Breast epithelium (tissue), 4 donors: ENCODE data around the gene PRR35. TPM values are rescaled to one million over a fixed set of nuclear protein-coding genes. Genes with fewer than 3 reads are reported as not detected.

Experiments
- DNase-seq, 2 donors: peaks; one replicate each; pipeline ENCODE4 v3.0.0-alpha.2; 2019; ENCODE audit warnings: low spot score in 2 of 2
- H3K27ac ChIP-seq, 2 donors: fragments of 200-600 bp; sonication (generic) in 1 of 2; one replicate each; pipeline ENCODE4 v1.5.1; 2016 to 2019; ENCODE audit warnings: mild to moderate bottlenecking in 1 of 2
- H3K27me3 ChIP-seq, 2 donors: fragments of 200-600 bp; sonication (generic) in 1 of 2; one replicate each; pipeline versions ENCODE4 v1.5.1 to v1.6.0; 2017 to 2019; ENCODE audit warnings: control low read depth in 1 of 2, mild to moderate bottlenecking in 1 of 2
- H3K36me3 ChIP-seq: fragments of 200-600 bp; one replicate; pipeline ENCODE4 v1.5.1; 2019
- H3K4me1 ChIP-seq, 2 donors: fragments of 200-600 bp; sonication (generic); one replicate each; pipeline ENCODE4 v1.5.1; 2016 to 2019; ENCODE audit warnings: control low read depth in 1 of 2
- H3K4me3 ChIP-seq, 3 donors: fragments of 200-600 bp; sonication (generic); 1 replicate in 2 of 3; 2 replicates in 1 of 3; pipeline ENCODE4 v1.5.1; 2016 to 2019; ENCODE audit warnings: mild to moderate bottlenecking in 3 of 3, moderate library complexity in 2 of 3
- H3K9me3 ChIP-seq, 2 donors: fragments of 200-600 bp; sonication (generic) in 1 of 2; one replicate each; pipeline ENCODE4 v1.5.1; 2016 to 2019; ENCODE audit warnings: control low read depth in 1 of 2
- CTCF ChIP-seq, 3 donors: fragments of 450-650 bp; IDR thresholded peaks; one replicate each; pipeline ENCODE4 v1.5.1; 2016 to 2017; ENCODE audit warnings: antibody characterized with exemption in 3 of 3, mild to moderate bottlenecking in 3 of 3, moderate library complexity in 3 of 3
- POLR2A ChIP-seq: fragments of 450-650 bp; IDR thresholded peaks from one replicate; pipeline ENCODE4 v1.6.1; 2016; ENCODE audit warnings: antibody characterized with exemption, mild to moderate bottlenecking, moderate library complexity
- POLR2AphosphoS5 ChIP-seq, 3 donors: sonication (generic); formaldehyde crosslinking; IDR thresholded peaks; one replicate each; pipeline ENCODE4 v1.6.1; 2017; ENCODE audit warnings: antibody characterized with exemption in 3 of 3
- intact Hi-C: fragments of 100-400 bp; cut with DNase I; formaldehyde crosslinking; loops from one replicate; pipeline ENCODE4 v1.15.1; 2023; ENCODE audit warnings: low total_unique reads
- total RNA-seq, 3 donors: library from RNA; depleted of rRNA; stranded (reverse); fragments of >200 nt; gene quantifications; one replicate each; pipeline ENCODE4 v1.1.0, GENCODE V29; 2016

The PRR35 gene
- total RNA-seq, 3 donors from 2014 or later = not detected

- intact Hi-C loops = no loop called here
- Histone ChIP-seq H3K4me3 (no peak overlapping the region), H3K36me3 (no peaks in the 10 kb centered on the region), H3K27me3 (no peaks in the 10 kb centered on the region), H3K4me1 (no peaks in the 10 kb centered on the region), H3K9me3 (no peaks in the 10 kb centered on the region), H3K27ac (no peak overlapping the region)
- no peak for DNase-seq
- TF ChIP-seq POLR2AphosphoS5 (IDR thresholded peaks at IDR 0.05) (no peak), POLR2A (no peak), CTCF (IDR thresholded peaks at IDR 0.05) (no peak)
These were observed 16.6 kb downstream of the PRR35 start for GRCh38 chr16:576823-577201.

GRCh38 chr16:577796-578195 is 17.6 kb downstream of the PRR35 start:
- no peak for DNase-seq
- Histone ChIP-seq H3K4me3 (no peak overlapping the region), H3K27me3 (no peaks in the 10 kb centered on the region), H3K36me3 (no peaks in the 10 kb centered on the region), H3K4me1 (no peaks in the 10 kb centered on the region), H3K9me3 (no peaks in the 10 kb centered on the region), H3K27ac (no peak overlapping the region)
- no peak for TF ChIP-seq POLR2A
- TF ChIP-seq CTCF (IDR thresholded peaks at IDR 0.05) = no peak
- no peak for TF ChIP-seq POLR2AphosphoS5 (IDR thresholded peaks at IDR 0.05)
- intact Hi-C loops = no loop called here

- H3K4me1 ChIP-seq = no peaks in the 10 kb centered on the region
- no peak for DNase-seq
- H3K4me3 ChIP-seq = no peak overlapping the region
- intact Hi-C loops = no loop called here
- no peak overlapping the region for H3K27ac ChIP-seq
- TF ChIP-seq CTCF (IDR thresholded peaks at IDR 0.05) (no peak), POLR2AphosphoS5 (IDR thresholded peaks at IDR 0.05) (no peak), POLR2A (no peak)
- H3K36me3 ChIP-seq = no peaks in the 10 kb centered on the region
- no peaks in the 10 kb centered on the region for H3K9me3 ChIP-seq
- H3K27me3 ChIP-seq = no peaks in the 10 kb centered on the region
These were observed 18.2 kb downstream of the PRR35 start for GRCh38 chr16:578232-578869.

GRCh38 chr16:578870-579405 is 18.7 kb downstream of the PRR35 start:
- intact Hi-C loops = no loop called here
- H3K27me3 ChIP-seq = no peaks in the 10 kb centered on the region
- peak in 2 of 3 donors; percentile 9 to 29 for TF ChIP-seq CTCF (IDR thresholded peaks at IDR 0.05)
- no peak for TF ChIP-seq POLR2AphosphoS5 (IDR thresholded peaks at IDR 0.05)
- no peak for TF ChIP-seq POLR2A
- H3K4me1 ChIP-seq = no peaks in the 10 kb centered on the region
- DNase-seq = no peak
- H3K9me3 ChIP-seq = no peaks in the 10 kb centered on the region
- no peak overlapping the region for H3K27ac ChIP-seq
- H3K36me3 ChIP-seq = no peaks in the 10 kb centered on the region
- H3K4me3 ChIP-seq = no peak overlapping the region

- H3K27me3 ChIP-seq = no peaks in the 10 kb centered on the region
- no peak overlapping the region for H3K27ac ChIP-seq
- TF ChIP-seq POLR2A (no peak), CTCF (IDR thresholded peaks at IDR 0.05) (no peak), POLR2AphosphoS5 (IDR thresholded peaks at IDR 0.05) (no peak)
- H3K4me3 ChIP-seq = no peak overlapping the region
- H3K9me3 ChIP-seq = no peaks in the 10 kb centered on the region
- intact Hi-C loops = no loop called here
- no peak for DNase-seq
- no peaks in the 10 kb centered on the region for H3K4me1 ChIP-seq
- no peaks in the 10 kb centered on the region for H3K36me3 ChIP-seq
These were observed 20.1 kb downstream of the PRR35 start for GRCh38 chr16:580141-580945.
